Esophagus squamous epithelium (tissue), 5 donors: Measurements from ENCODE around the gene MPV17. TPM values are rescaled to one million over a fixed set of nuclear protein-coding genes. Genes with fewer than 3 reads are reported as not detected.

ENCODE experiments used
- DNase-seq: peaks from one replicate; lab custom pipeline; 2025; lab: John Stamatoyannopoulos, UW
- H3K27ac ChIP-seq, 4 donors: fragments of 200-600 bp; sonication (generic); one replicate each; pipeline ENCODE4 v1.5.1; 2016 to 2019; ENCODE audit warnings: mild to moderate bottlenecking in 1 of 4
- H3K27me3 ChIP-seq, 4 donors: fragments of 200-600 bp; sonication (generic); 1 replicate in 3 of 4; 2 replicates in 1 of 4; pipeline versions ENCODE4 v1.5.1 to v1.6.0; 2017 to 2021; ENCODE audit warnings: antibody characterized with exemption in 1 of 4
- H3K36me3 ChIP-seq, 3 donors: fragments of 200-600 bp; sonication (generic); one replicate each; pipeline ENCODE4 v1.5.1; 2016 to 2019
- H3K4me1 ChIP-seq, 3 donors: fragments of 200-600 bp; sonication (generic); one replicate each; pipeline ENCODE4 v1.5.1; 2017 to 2019
- H3K4me3 ChIP-seq, 4 donors: fragments of 200-600 bp; sonication (generic); 1 replicate in 3 of 4; 2 replicates in 1 of 4; pipeline ENCODE4 v1.5.1; 2016 to 2019; ENCODE audit warnings: mild to moderate bottlenecking in 2 of 4, moderate library complexity in 1 of 4
- H3K9me3 ChIP-seq, 3 donors: fragments of 200-600 bp; sonication (generic); one replicate each; pipeline ENCODE4 v1.5.1; 2016 to 2019
- CTCF ChIP-seq, 6 experiments: fragments of 450-650 bp in 4 of 6; fragments of 200-600 bp in 2 of 6; sonication (generic) in 2 of 6; IDR thresholded peaks; one replicate each; pipeline ENCODE4 v1.5.1; 2016 to 2019; ENCODE audit warnings: antibody characterized with exemption in 6 of 6, mild to moderate bottlenecking in 4 of 6, moderate library complexity in 4 of 6
- POLR2A ChIP-seq, 4 donors: fragments of 450-650 bp; IDR thresholded peaks; one replicate each; pipeline ENCODE4 v1.6.1; 2017; ENCODE audit warnings: antibody characterized with exemption in 4 of 4, mild to moderate bottlenecking in 4 of 4, moderate library complexity in 3 of 4
- WGBS, 2 donors: methylation state at CpG; one replicate each; pipeline ENCODE4 v1.1.5; 2018; 5-methylcytosine and 5-hydroxymethylcytosine counted together
- intact Hi-C: fragments of 100-400 bp; cut with DNase I; formaldehyde crosslinking; loops from one replicate; pipeline ENCODE4 v1.15.0; 2022
- total RNA-seq, 4 donors: library from RNA; depleted of rRNA; stranded (reverse); fragments of >200 nt; gene quantifications; one replicate each; pipeline ENCODE4 v1.1.0, GENCODE V29; 2016
- donor health status: DM: yes; HTN: yes; CAD: no.

The MPV17 gene
- total RNA-seq, 4 donors from 2014 or later = 39.3 to 66.1 (median 48.1) TPM

DNA sequence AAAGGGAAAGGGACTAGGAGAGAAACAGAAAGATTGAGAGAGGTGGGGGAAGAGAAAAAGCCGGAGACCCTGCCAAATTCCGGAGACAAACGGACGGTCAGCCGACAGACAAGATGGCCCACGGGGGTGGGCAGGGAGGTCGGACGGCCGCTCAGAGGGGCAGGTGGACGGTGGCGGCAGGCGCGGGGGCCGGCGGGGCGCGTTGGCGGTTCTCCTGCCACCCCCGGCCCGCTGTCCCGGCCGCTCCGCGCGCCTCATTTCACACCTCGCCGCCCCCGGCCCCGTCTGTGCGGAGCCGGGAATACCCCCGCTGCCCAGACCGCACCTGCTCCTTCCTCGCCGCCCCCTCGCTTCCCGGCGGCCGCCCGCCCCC, 61.0 kb downstream of the MPV17 start:
- Histone ChIP-seq H3K4me1 (peaks cover 30 to 41% (median 32%) of the 10 kb centered on the region in 3 donors), H3K27ac (no peak overlapping the region), H3K9me3 (no peaks in the 10 kb centered on the region), H3K27me3 (peaks cover 16 to 100% (median 28%) of the 10 kb centered on the region in 4 donors), H3K36me3 (no peaks in the 10 kb centered on the region), H3K4me3 (peak overlapping the region; percentile 43 to 61 (median 52))
- no peak for DNase-seq
- WGBS, 2 donors = 4% methylated on average over 24 to 29 of the region's 40 CpGs
- TF ChIP-seq CTCF (IDR thresholded peaks at IDR 0.05) (no peak), POLR2A (IDR thresholded peaks at IDR 0.05) (no peak)
- intact Hi-C loops = no loop called here

DNA sequence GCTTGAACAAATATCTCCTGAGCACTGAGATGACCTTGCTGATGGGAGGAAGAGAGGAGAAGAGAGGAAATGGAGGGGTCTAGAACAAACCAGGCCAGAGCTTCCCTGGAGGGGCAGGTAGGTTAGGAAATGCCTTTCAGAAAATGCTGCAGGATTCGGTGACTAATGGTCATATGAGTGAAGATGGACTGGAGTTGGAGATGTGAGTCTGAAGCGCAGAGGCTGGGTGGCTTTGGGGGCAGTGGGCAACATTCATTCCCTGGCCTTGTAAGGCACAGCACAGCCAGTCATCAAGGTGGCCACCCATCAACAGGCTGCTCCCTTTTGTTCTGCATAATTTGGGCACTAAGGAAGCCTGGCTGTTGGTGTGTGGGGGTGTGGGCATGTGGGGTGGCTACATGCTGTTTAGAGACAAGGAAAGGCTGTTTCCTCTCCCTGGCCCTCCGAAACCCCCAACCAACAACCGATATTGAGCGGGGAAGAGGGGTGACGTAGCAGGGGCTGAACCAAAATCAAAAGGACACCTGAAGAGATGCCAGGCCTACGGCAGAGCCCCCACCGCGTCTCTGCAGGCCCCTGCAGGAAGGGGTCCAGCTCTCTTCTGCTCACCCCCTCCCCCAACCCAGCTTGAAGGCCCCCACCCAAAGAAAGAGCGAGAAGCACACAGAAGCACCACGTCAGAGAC, 61.5 kb downstream of the MPV17 start:
- TF ChIP-seq CTCF (IDR thresholded peaks at IDR 0.05) (no peak), POLR2A (IDR thresholded peaks at IDR 0.05) (no peak)
- no peak for DNase-seq
- H3K4me3 ChIP-seq = peak overlapping the region in 2 of 4 donors; percentile 57 to 61
- peaks cover 30 to 41% (median 32%) of the 10 kb centered on the region in 3 donors for H3K4me1 ChIP-seq
- no peaks in the 10 kb centered on the region for H3K9me3 ChIP-seq
- intact Hi-C loops = no loop called here
- no peak overlapping the region for H3K27ac ChIP-seq
- no peaks in the 10 kb centered on the region for H3K36me3 ChIP-seq
- peaks cover 16 to 100% (median 28%) of the 10 kb centered on the region in 4 donors for H3K27me3 ChIP-seq
- whole genome bisulfite sequencing, 2 donors = 61 to 71% methylated on average over 9 to 10 of the region's 11 CpGs

Other genes with a start within 250 kb of the MPV17 start
- 10 to 100 TPM in 2 of 4 donors, 1 to 10 TPM in 2; 6.2 to 27.8 (median 9.9) TPM for gene EMILIN1, start 244.5 kb downstream of the MPV17 start, total RNA-seq
- 1 to 10 TPM; 1.3 to 1.9 (median 1.4) TPM for gene KHK, start 236.3 kb downstream of the MPV17 start, total RNA-seq
- gene CGREF1, start 204.0 kb downstream of the MPV17 start, total RNA-seq = 1 to 10 TPM; 2.6 to 6.1 (median 3.9) TPM
- not detected for gene ABHD1, start 199.3 kb downstream of the MPV17 start, total RNA-seq
- 10 to 100 TPM; 45.5 to 77.9 (median 53.9) TPM for gene PREB, start 188.5 kb downstream of the MPV17 start, total RNA-seq
- gene PRR30, start 183.7 kb downstream of the MPV17 start, total RNA-seq = not detected
- gene TCF23, start 174.1 kb downstream of the MPV17 start, total RNA-seq = not detected
- 100 to 1,000 TPM in 2 of 4 donors, 10 to 100 TPM in 2; 57.1 to 124 (median 91.0) TPM for gene ATRAID, start 111.1 kb downstream of the MPV17 start, total RNA-seq
- gene SLC5A6, start 110.8 kb downstream of the MPV17 start, total RNA-seq = 10 to 100 TPM; 13.5 to 38.6 (median 23.2) TPM
- gene CAD, start 105.7 kb downstream of the MPV17 start, total RNA-seq = 10 to 100 TPM; 17.6 to 34.5 (median 22.0) TPM
- under 1 TPM in 2 of 4 donors, not detected in 2; 0.18 to 0.19 TPM for gene SLC30A3, start 60.0 kb downstream of the MPV17 start, total RNA-seq
- under 1 TPM in 1 of 4 donors, not detected in 3; 0.38 TPM for gene DNAJC5G, start 47.7 kb downstream of the MPV17 start, total RNA-seq
- gene TRIM54, start 40.7 kb downstream of the MPV17 start, total RNA-seq = not detected
- gene UCN, start 14.7 kb downstream of the MPV17 start, total RNA-seq = 1 to 10 TPM in 1 of 4 donors, not detected in 3; 1.1 TPM
- gene GTF3C2, start 33.7 kb upstream of the MPV17 start, total RNA-seq = 10 to 100 TPM; 37.2 to 59.7 (median 52.3) TPM
- 10 to 100 TPM; 30.4 to 44.3 (median 38.3) TPM for gene EIF2B4, start 47.2 kb upstream of the MPV17 start, total RNA-seq
- gene SNX17, start 47.5 kb upstream of the MPV17 start, total RNA-seq = 100 to 1,000 TPM in 1 of 4 donors, 10 to 100 TPM in 3; 53.5 to 106 (median 75.8) TPM
- 10 to 100 TPM in 3 of 4 donors, 1 to 10 TPM in 1; 6.4 to 15.6 (median 12.8) TPM for gene ZNF513, start 57.6 kb upstream of the MPV17 start, total RNA-seq
- gene PPM1G, start 86.5 kb upstream of the MPV17 start, total RNA-seq = 10 to 100 TPM; 51.9 to 77.1 (median 67.4) TPM
- gene NRBP1, start 105.5 kb upstream of the MPV17 start, total RNA-seq = 10 to 100 TPM; 66.6 to 89.6 (median 81.5) TPM
- gene KRTCAP3, start 119.3 kb upstream of the MPV17 start, total RNA-seq = 10 to 100 TPM in 3 of 4 donors, 1 to 10 TPM in 1; 9.8 to 29.3 (median 19.1) TPM
- gene IFT172, start 166.6 kb upstream of the MPV17 start, total RNA-seq = 10 to 100 TPM in 3 of 4 donors, 1 to 10 TPM in 1; 7.6 to 19.6 (median 13.5) TPM
- gene FNDC4, start 172.1 kb upstream of the MPV17 start, total RNA-seq = 10 to 100 TPM in 2 of 4 donors, 1 to 10 TPM in 2; 4.6 to 28.2 (median 11.3) TPM
- gene GCKR, start 173.7 kb upstream of the MPV17 start, total RNA-seq = 1 to 10 TPM in 1 of 4 donors, under 1 TPM in 3; 0.21 to 1.9 (median 0.41) TPM